Hematopoietic multipotent progenitor cell treated with erythropoietin and hydrocortisone succinate and interleukin-3 and kit ligand, for 8 days (in vitro differentiated cells): ENCODE data around the gene LURAP1L.

Source experiments
- DNase-seq: peaks from one replicate; pipeline ENCODE4 v3.0.0-alpha.2; 2015

Gene LURAP1L

DNA sequence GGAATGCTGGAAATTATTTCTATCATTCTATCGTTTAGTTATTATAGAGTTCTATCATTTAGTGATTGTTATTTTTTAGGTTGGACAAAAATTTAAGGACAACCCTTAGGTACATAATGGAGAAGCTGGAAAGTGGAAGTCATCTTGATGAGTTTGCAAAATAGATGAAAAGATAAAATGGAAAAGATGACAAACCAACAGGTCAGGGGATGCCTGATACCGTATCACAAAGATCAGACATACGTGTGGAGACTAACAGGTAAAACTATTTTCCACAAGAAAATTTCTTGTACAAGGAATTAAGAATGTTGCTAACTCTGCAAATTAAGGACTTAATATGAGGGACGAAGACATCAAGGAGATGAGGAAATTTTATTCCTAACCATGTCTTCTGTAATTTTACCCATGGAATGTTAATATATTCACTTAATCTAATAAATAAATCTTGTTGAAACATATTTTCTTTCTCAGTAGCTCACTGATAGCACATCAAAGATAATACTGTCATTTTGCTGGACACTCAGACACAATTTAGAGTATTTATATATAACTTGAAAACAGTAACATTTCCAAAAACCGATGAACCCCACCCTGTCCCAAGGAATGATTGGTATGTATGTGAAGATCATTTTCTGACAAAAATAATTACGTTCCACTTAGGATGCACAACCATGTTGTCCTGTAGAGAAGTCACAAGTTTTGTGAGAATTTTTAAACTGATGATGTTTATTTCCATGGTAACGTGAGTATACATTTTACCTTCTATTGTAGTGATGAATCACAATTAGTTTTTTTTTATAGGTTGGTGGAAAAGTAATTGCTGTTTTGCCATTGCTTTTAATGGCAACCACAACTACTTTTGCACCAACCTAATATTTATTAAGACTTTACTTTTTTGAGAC lies 2.6 kb downstream of the LURAP1L start:
- DNase-seq, result no peak

DNA sequence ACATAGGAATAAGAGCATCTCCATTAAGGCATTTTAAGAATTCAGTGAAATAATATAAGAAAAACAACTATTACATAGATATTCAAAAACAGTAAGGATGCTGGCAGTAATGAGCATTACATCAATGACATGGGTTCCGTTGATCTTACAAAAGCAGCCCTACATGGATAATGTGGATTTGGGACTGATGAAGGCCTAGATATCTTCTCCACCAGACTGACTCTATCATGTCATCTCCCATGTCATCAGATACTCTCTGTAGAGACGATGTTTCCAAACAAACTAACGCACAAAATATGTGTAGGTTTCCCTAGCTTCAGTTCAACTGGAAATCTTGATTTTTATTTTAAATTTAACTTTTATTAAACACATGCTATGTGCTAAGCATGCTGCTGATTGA lies 3.6 kb downstream of the LURAP1L start:
- DNase-seq, result no peak

DNA sequence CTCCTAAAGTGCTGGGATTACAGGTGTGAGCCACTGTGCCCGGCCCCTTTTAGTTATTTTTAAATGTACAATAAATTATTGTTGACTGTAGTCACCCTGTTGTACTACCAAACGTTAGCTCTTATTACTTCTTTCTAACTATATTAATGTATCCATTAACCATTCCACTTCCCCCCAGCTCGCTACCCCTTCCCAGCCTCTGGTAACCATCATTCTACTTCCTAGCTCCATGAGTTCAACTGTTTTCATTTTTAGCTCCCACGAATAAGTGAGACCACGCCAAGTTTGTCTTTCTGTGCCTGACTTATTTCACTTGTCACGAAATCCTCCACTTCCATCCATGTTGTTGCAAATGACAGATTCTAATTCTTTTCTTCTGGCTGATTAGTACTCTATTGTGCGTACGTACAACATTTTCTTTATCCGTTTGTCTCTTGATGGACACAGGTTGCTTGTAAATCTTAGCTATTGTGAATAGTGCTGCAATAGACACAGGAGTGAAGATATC lies 6.5 kb downstream of the LURAP1L start:
- DNase-seq, result no peak

DNA sequence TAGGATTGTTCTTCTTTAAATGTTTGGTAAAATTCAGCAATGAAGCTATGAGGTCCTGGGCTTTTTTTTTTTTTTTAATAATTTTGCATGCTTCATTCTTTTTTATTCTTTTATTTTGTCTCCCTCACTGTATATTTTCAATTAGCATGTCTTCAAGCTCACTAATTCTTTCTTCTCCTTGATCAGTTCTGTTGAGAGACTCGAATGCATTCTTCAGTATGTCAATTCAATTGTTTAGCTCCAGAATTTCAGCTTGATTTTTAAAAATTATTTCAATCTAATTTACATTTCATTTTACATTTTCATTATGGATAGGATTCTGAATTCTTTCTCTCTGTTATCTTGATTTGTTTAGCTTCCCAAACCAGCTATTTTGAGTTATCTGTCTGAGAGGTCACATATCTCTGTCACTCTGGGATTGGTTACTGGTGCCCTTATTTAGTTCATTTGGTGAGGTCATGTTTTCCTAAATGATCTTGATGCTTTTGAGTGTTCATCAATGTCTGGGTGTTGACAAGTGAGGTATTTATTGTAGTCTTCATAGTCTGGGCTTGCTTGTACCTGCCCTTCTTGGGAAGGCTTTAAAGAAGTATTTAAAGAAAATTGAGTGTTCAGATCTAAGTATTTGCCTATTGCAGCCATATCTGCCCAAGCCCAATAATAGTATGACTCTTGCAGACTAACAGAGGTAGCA lies 9.1 kb downstream of the LURAP1L start:
- DNase-seq, result no peak

DNA sequence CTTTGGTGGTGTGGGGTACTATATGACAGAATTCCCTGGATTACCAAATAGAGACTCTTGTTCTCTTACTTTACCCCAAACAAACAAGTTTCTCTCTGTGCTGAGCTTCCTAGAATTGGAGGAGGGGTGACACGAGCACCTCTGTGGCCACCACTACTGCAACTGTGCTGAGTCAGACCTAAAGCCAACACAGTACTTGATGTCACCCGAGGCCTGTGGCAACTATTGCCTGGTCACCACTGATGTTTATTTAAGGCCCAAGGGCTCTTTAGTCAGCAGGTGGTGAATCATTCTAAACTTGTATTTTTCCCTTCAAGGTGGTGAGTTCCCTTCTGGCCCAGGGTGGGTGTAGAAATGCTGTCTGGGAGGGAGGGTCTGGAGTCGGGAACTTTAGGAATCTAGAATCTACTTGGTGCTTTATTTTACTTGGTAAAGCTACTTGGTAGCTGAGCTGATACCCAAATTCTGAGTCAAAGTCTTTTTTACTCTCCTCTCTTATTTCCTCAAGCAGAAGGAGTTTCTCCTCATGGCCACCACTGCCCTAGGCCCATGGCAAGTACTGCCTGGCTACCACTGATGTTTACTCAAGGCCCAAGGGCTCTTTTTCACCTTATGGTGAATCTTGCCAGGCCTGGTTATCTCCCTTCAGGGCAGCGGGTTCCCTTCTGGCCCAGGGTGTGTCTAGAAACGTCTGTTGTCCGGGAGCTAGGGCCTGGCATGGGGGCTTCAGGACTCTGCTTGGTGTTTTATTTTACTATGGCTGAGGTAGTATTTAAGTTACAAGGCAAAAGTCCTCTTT lies 9.8 kb downstream of the LURAP1L start:
- DNase-seq, result no peak

DNA sequence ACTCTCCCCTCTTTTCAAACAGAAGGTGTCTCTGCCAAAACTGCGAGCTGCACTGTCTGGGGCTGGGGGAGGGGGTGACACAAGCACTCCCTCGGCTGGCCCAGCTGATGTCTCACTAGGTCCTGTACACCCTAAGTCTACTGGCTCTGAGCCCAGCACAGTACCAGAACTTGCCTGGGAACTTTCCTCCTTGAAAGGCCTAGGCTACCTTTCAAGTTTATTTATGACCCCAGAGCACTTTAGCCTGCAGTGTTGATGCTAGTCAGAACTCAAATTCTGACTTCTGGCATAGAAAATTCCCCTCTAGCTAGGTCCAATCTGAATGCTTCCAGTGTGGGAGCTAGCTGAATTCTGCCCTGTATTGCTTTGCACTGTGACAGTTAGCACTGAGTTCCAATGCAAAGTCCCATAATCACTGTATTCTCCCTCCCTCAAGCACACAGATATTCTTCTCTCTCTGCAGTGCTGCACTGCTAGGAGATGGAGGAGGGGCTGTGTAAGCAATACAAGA lies 10.5 kb downstream of the LURAP1L start:
- no peak for DNase-seq

DNA sequence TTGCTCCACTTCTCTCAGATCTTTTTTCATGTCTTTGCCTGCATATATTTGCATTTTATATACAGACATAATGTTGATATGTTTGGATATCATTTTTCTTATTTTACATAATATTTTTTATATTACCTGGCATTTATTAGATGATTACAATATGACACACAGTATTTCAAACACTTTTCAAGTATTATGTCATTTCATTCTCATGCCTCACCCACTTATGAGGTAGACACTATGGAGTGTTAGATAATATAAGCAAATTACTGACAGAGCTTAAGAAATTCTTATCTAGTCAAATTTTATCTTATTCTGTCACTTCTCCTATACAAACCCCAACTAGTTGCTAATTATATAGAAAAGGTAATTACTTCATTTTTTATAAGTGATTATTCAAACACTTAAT lies 11.1 kb downstream of the LURAP1L start:
- DNase-seq, result no peak

DNA sequence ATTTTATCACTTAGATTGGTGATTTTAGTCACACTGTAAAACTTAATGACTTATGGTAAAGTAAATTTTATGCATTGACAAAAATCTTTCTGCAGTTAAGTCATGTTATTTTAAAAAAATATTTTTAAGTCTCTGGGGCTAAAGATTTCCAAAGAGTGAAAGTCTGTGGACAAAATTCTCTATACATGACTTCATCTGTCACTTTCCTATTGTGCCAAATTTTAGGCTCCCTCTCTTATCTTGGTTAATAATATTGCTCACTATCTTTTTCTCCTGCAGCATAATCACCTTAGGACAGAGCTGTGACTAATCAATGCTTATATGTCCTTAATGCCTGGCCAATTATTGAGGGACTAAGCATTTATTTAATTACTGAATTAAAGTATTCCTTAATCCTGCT lies 15.2 kb downstream of the LURAP1L start:
- DNase-seq, result no peak

DNA sequence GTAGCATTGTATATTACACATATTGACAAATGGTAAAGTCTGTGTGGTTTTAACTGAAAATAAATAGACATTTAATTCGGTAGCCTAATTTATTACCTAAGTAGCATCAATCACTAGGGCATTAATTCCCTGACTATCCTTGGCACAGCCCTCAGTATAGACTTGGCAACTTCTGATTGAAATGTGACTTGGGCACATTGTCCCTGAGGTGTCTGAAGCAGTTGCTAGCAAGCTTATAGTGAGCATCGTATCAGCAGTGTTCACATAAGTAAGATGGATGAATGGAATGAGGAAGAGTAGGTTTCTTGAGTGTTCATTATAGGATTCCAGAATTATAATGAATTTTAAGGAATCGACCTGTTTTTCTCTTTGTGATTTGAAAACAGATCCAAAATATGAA lies 16.1 kb downstream of the LURAP1L start:
- no peak for DNase-seq

DNA sequence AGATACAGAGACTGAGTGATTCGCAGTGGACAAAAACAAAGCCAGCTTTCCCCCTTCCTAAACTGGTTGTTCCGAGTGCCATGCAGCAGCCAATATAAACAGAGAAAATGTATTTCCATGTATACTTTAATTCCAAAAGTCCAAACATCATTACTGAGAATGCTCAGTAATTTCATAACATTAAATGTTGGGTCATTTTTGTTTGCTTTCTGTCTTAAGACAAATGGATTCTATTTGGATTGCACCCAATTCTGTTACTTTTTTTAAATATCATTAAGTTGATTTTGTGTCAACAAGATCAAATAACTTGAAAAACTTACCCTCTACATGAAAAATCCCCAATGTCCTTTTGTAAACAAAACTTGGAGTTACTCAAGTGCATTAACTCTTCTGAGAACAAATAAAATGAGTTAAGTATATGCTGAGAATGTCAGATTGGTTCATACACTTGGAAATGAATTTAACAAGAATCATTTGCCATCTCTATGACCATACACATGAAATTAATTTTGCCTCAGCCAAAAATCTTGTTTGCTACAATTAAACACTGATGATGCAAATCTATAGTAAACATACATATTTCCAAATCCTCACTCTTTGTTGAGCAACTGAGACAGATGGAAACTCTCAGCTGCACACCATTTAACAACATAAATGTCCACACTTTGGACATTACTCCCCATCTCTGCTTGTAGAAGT lies 19.4 kb downstream of the LURAP1L start:
- DNase-seq, result no peak

DNA sequence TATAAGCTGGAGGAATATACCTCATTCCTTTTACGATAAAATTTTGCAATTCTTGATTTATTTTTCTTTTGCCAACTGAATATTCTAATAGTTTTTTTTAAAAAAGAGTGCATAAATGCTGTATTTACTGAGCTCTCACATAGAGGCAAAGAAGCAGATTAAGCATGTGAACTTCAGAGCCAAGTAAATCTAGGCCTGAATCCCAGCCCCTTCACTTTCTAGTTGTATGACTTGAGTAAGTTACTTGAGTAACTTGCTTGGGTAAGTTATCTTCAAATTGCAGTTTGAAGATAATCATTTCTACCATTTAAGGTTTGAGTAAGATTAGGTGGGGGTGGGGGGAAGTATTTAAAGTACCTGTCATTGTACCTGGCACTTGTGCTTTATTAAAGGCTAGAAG lies 21.8 kb downstream of the LURAP1L start:
- no peak for DNase-seq

DNA sequence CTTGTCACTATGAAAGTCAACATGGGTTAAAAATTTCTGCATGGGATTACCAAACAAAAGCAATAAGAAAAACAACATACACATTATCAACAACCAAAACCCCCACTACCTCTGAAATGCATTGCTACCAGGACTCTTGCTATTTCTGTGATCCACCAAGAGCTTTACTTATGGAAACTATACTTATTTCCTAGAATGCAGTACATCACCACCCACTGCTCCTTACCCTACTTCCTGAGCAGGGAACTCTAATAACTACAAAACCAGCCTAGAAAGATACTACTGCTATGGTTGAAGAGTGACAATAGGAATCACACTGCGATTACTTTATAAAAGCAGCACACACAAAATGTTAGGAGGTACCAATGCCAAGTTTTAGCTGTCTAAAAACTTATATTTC lies 22.2 kb downstream of the LURAP1L start:
- no peak for DNase-seq

DNA sequence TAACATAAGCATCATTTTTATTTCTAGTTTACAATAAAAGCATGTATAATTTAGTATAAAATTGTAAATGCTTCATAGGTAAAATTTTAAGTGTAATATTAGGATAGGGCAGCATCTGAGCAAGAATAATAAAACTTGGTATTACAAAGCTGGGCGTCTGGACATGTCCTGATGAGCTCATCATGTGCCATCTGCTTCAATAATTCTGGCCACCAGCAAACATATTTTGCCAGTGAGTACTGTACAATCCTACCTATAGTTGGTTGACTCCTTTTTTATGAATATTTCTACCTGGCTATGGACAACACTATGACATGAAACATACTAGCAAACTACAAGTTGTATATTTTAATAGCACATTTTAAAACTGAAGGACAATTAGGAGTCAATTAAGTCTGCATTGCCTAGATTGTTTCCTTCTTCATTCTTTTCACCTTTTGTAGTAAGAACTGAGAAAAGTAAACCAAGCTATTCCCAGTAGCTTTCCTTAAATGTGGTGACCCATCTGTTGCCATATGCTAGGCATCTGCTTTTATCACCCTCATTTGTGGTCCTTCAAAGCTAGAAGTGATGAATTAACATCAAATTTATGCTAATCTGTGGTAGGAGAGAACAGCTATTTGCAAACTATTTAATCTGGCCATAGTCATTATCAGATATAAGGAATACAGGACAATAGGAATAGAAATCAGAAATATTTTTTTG lies 23.4 kb downstream of the LURAP1L start:
- DNase-seq, result no peak

DNA sequence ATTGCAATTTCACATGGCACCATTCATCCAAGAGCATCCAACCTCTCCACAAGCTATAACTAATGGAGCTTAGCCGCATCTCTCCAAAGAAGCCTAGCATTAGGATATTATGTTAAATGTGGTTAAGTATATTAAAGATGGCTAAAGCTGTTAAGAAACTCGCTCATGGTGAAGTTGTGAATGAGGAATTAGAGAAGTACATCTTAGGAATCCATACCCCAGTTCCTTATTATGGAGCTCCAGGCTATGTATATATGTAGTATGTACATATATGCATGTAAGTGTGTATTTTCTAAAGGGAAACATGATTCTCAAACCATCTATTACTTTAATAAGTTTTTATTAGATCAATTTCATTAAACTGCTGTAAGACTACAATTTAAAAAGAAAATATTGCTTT lies 26.4 kb downstream of the LURAP1L start:
- DNase-seq, result no peak

DNA sequence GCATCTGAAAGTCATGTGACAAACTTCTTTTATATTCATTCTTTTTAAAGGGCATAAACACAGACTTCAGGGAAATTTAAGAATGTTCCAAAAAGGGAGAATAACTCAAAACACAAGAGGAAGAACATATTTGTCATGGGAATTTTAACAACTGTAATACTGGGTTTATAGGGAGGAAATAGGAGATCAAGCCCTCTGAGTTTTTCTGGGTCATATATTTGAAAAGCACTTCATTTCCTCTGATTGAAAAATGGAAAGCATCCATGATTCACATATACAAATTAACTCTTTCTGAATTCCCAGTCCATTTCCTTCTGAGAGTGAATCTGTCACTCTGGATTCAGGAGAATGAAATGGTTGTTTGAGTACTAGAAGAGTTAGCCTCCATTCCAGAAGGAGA lies 26.8 kb downstream of the LURAP1L start:
- no peak for DNase-seq

DNA sequence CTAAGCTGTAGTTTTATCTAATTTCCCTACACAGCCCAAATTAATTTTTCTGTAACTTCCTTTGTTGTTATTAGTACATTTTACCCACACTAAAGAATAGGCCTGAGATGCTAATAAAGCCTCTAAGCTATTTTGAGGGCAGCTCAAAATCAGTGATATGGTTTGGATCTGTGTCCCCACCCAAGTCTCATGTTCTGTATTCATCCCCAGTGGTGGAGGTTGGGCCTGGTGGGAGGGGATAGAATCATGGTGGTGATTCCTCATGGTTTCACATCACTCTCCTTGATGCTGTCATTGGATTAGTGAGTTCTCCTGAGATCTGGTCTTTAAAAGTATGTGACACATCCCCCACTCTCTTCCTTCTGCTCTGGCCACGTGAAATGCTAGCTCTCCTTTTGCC lies 27.3 kb downstream of the LURAP1L start:
- no peak for DNase-seq

DNA sequence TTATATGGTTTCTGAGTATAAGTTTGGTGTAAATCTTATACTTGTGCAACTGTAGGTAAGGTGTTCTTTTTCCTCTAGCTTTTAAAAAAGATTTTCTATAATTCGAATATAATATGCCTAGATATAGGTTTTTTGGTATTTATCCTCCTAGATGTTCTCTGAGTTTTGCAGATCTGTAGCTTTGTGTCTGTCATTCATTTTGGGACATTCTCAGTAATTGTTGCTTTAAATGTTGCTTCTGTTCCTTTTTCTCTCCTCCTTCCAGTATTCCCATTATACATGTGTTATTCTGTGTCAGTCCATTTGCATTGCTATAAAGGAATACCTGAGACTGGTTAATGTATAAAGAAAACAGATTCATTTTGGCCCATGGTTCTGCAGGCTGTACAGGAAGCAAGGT lies 33.7 kb downstream of the LURAP1L start:
- no peak for DNase-seq

DNA sequence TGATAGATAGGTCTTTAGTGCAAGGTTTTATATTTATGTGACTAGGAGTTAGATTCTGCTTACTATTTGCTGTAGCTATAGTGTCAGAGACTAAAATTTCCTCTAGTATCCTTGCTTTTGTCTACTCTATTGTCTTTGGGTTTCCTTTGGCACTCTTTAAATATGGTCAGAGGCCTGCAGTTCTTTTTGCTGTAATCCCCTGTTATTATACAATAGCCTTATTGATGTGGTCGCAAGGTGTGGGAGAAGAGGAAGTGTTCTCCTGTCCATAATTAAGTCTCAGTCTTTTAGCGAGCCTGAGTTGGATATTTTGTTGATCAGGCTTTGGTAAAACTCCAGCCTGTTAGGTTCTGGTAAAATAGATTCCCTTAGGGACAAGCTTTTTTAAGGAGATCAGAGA lies 34.9 kb downstream of the LURAP1L start:
- DNase-seq, result no peak

DNA sequence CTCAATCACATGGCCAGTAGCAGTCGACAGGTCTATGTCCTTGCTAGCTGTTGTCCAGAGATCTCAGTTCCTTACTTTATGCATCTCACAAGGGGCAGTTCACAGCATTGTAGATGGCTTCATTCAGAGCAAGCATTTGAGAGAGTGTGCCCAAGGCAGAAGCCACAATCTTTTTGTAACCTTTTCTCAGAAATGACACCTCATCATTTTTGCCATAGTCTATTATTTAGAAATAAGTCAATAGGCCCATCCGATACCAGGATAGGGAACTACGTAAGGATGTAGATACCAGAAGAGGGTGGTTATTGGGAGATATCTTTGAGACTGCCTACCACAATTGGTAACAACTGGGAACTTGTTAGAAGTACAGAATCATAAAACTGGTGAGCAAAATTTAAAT lies 37.1 kb downstream of the LURAP1L start:
- no peak for DNase-seq

DNA sequence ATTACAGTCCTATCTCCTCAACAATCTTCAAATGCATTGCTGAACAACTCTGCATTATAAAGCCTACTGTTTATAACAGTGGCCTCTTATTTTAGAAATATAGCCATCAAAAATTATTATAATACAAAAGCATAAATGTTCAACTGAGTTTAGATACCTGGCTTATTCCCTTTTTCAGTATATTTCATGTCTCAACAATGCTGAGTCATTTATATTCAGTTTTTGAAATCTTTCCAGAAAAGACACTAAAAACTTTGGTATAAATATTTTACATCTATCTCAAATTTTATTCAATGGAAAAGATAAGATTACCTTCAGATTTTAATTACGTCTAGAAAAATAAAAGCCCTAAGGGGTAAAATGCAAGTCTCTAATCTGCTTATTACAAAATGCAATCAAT lies 37.9 kb downstream of the LURAP1L start:
- DNase-seq, result no peak

DNA sequence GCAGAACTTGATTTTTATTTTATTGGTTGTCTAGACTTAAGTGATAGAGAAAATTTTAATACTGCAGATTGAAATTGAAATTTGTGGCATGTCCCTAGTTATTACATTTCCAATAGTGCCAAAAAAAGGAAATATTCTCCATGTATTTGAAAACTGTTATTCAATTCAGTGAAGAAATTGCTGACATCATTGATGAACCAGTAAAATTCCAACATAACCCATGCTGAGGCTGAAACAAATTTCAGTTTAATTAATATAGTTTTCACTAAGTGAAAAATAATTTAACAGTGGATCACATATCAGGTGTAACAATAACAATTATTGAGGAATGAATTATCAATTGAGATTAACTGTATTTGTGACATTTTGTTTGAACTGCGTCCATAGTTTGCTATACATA lies 38.7 kb downstream of the LURAP1L start:
- no peak for DNase-seq
